Activated naive CD4-positive, alpha-beta T cell treated with anti-CD3 and anti-CD28 coated beads for 36 hours (primary cell): ENCODE measurements around the gene CAMTA1. TPM values are rescaled to one million over a fixed set of nuclear protein-coding genes. Genes with fewer than 3 reads are reported as not detected.

Experiments used
- CTCF ChIA-PET: fragments of 350-600 bp; sonication (Branson Sonifier 250); formaldehyde crosslinking; loops from one replicate; lab custom pipeline; 2021; ENCODE audit warnings: antibody characterized with exemption; lab: Charles Lee
- DNase-seq: peaks from one replicate; pipeline ENCODE4 v3.0.0-alpha.2; 2020
- H3K27ac Mint-ChIP-seq: one replicate; pipeline ENCODE4 v1.8.0; 2021; ENCODE audit warnings: mild to moderate bottlenecking, mixed read lengths
- H3K27me3 Mint-ChIP-seq: one replicate; pipeline ENCODE4 v1.8.0; 2021; ENCODE audit warnings: low read depth, mixed read lengths
- H3K36me3 Mint-ChIP-seq: one replicate; pipeline ENCODE4 v1.8.0; 2021; ENCODE audit warnings: low read depth, mixed read lengths
- H3K4me1 Mint-ChIP-seq: one replicate; pipeline ENCODE4 v1.8.0; 2021; ENCODE audit warnings: low read depth, mixed read lengths
- H3K4me3 Mint-ChIP-seq: one replicate; pipeline ENCODE4 v1.8.0; 2021; ENCODE audit warnings: mild to moderate bottlenecking, moderate library complexity, mixed read lengths
- H3K9me3 Mint-ChIP-seq: one replicate; pipeline ENCODE4 v1.8.0; 2021; ENCODE audit warnings: mixed read lengths
- intact Hi-C: fragments of 100-400 bp; cut with micrococcal nuclease; formaldehyde crosslinking; loops from one replicate; pipeline ENCODE4 v1.15.1; 2023
- total RNA-seq, 2 experiments: library from RNA; stranded (reverse); gene quantifications; one replicate each; pipeline ENCODE4 v1.2.3, GENCODE V29; 2021

Gene CAMTA1
- total RNA-seq, 2 experiments from 2014 or later, result 61.5 to 70.9 TPM

- DNase-seq, result no peak
- intact Hi-C loops, result no loop called here
- H3K27me3 Mint-ChIP-seq, result peaks cover 1% of the 10 kb centered on the region
- H3K4me1 Mint-ChIP-seq, result no peaks in the 10 kb centered on the region
- H3K9me3 Mint-ChIP-seq, result no peaks in the 10 kb centered on the region
- CTCF ChIA-PET, result no interaction called here
- H3K36me3 Mint-ChIP-seq, result no peaks in the 10 kb centered on the region
- H3K4me3 Mint-ChIP-seq, result no peak overlapping the region
- no peak overlapping the region for H3K27ac Mint-ChIP-seq
Observed at GRCh38 chr1:7008331-7008730, 223.1 kb downstream of the CAMTA1 start.

GRCh38 chr1:7008975-7009740 is 223.9 kb downstream of the CAMTA1 start:
- Mint-ChIP-seq H3K27ac (no peak overlapping the region), H3K4me3 (no peak overlapping the region), H3K9me3 (no peaks in the 10 kb centered on the region), H3K4me1 (no peaks in the 10 kb centered on the region), H3K27me3 (no peaks in the 10 kb centered on the region), H3K36me3 (no peaks in the 10 kb centered on the region)
- no peak for DNase-seq
- CTCF ChIA-PET, result no interaction called here
- intact Hi-C loops, result no loop called here

GRCh38 chr1:7009741-7010525 is 224.7 kb downstream of the CAMTA1 start:
- Mint-ChIP-seq H3K27me3 (no peaks in the 10 kb centered on the region), H3K27ac (no peak overlapping the region), H3K4me3 (no peak overlapping the region), H3K9me3 (no peaks in the 10 kb centered on the region), H3K4me1 (no peaks in the 10 kb centered on the region), H3K36me3 (no peaks in the 10 kb centered on the region)
- intact Hi-C loops, result no loop called here
- CTCF ChIA-PET, result no interaction called here
- no peak for DNase-seq

- DNase-seq, result no peak
- Mint-ChIP-seq H3K36me3 (no peaks in the 10 kb centered on the region), H3K4me3 (no peak overlapping the region), H3K27me3 (no peaks in the 10 kb centered on the region), H3K27ac (no peak overlapping the region), H3K9me3 (no peaks in the 10 kb centered on the region), H3K4me1 (no peaks in the 10 kb centered on the region)
- CTCF ChIA-PET, result no interaction called here
- intact Hi-C loops, result no loop called here
Observed at GRCh38 chr1:7010534-7011200, 225.4 kb downstream of the CAMTA1 start.

- CTCF ChIA-PET, result no interaction called here
- no peaks in the 10 kb centered on the region for H3K4me1 Mint-ChIP-seq
- no peaks in the 10 kb centered on the region for H3K27me3 Mint-ChIP-seq
- no peak overlapping the region for H3K27ac Mint-ChIP-seq
- intact Hi-C loops, result no loop called here
- DNase-seq, result no peak
- no peak overlapping the region for H3K4me3 Mint-ChIP-seq
- no peaks in the 10 kb centered on the region for H3K36me3 Mint-ChIP-seq
- H3K9me3 Mint-ChIP-seq, result no peaks in the 10 kb centered on the region
Observed at GRCh38 chr1:7011826-7012225, 226.6 kb downstream of the CAMTA1 start.

GRCh38 chr1:7012461-7012924 is 227.2 kb downstream of the CAMTA1 start:
- H3K27ac Mint-ChIP-seq, result no peak overlapping the region
- no peaks in the 10 kb centered on the region for H3K27me3 Mint-ChIP-seq
- no peak overlapping the region for H3K4me3 Mint-ChIP-seq
- no peak for DNase-seq
- no peaks in the 10 kb centered on the region for H3K4me1 Mint-ChIP-seq
- H3K36me3 Mint-ChIP-seq, result no peaks in the 10 kb centered on the region
- CTCF ChIA-PET, result no interaction called here
- intact Hi-C loops, result no loop called here
- H3K9me3 Mint-ChIP-seq, result no peaks in the 10 kb centered on the region

- H3K36me3 Mint-ChIP-seq, result no peaks in the 10 kb centered on the region
- CTCF ChIA-PET, result no interaction called here
- no peaks in the 10 kb centered on the region for H3K4me1 Mint-ChIP-seq
- intact Hi-C loops, result no loop called here
- H3K9me3 Mint-ChIP-seq, result no peaks in the 10 kb centered on the region
- no peak overlapping the region for H3K27ac Mint-ChIP-seq
- H3K4me3 Mint-ChIP-seq, result no peak overlapping the region
- no peaks in the 10 kb centered on the region for H3K27me3 Mint-ChIP-seq
- no peak for DNase-seq
Observed at GRCh38 chr1:7013833-7014639, 228.8 kb downstream of the CAMTA1 start.

- H3K27me3 Mint-ChIP-seq, result no peaks in the 10 kb centered on the region
- H3K4me1 Mint-ChIP-seq, result no peaks in the 10 kb centered on the region
- intact Hi-C loops, result no loop called here
- H3K4me3 Mint-ChIP-seq, result no peak overlapping the region
- H3K27ac Mint-ChIP-seq, result no peak overlapping the region
- no peaks in the 10 kb centered on the region for H3K36me3 Mint-ChIP-seq
- DNase-seq, result no peak
- CTCF ChIA-PET, result no interaction called here
- no peaks in the 10 kb centered on the region for H3K9me3 Mint-ChIP-seq
Observed at GRCh38 chr1:7014640-7014930, 229.3 kb downstream of the CAMTA1 start.

GRCh38 chr1:7015022-7015421 is 229.8 kb downstream of the CAMTA1 start:
- intact Hi-C loops, result no loop called here
- H3K27me3 Mint-ChIP-seq, result no peaks in the 10 kb centered on the region

GRCh38 chr1:7018351-7018750 is 233.1 kb downstream of the CAMTA1 start:
- Mint-ChIP-seq H3K27ac (no peak overlapping the region), H3K9me3 (no peaks in the 10 kb centered on the region), H3K4me1 (no peaks in the 10 kb centered on the region), H3K36me3 (no peaks in the 10 kb centered on the region), H3K27me3 (no peaks in the 10 kb centered on the region), H3K4me3 (no peak overlapping the region)
- intact Hi-C loops, result no loop called here
- CTCF ChIA-PET, result no interaction called here
- DNase-seq, result no peak

More at GRCh38 chr1:7015022-7015421, 229.8 kb downstream of the CAMTA1 start:
- Mint-ChIP-seq H3K9me3 (no peaks in the 10 kb centered on the region), H3K4me3 (no peak overlapping the region), H3K27ac (no peak overlapping the region), H3K36me3 (no peaks in the 10 kb centered on the region), H3K4me1 (no peaks in the 10 kb centered on the region)
- no peak for DNase-seq
- CTCF ChIA-PET, result no interaction called here

GRCh38 chr1:7018826-7019225 is 233.6 kb downstream of the CAMTA1 start:
- Mint-ChIP-seq H3K4me1 (no peaks in the 10 kb centered on the region), H3K36me3 (no peaks in the 10 kb centered on the region), H3K27me3 (no peaks in the 10 kb centered on the region), H3K27ac (no peak overlapping the region), H3K9me3 (no peaks in the 10 kb centered on the region), H3K4me3 (no peak overlapping the region)
- intact Hi-C loops, result no loop called here
- CTCF ChIA-PET, result no interaction called here
- no peak for DNase-seq

GRCh38 chr1:7019510-7019909 is 234.3 kb downstream of the CAMTA1 start:
- DNase-seq, result no peak
- intact Hi-C loops, result no loop called here
- H3K36me3 Mint-ChIP-seq, result no peaks in the 10 kb centered on the region
- H3K9me3 Mint-ChIP-seq, result no peaks in the 10 kb centered on the region
- CTCF ChIA-PET, result no interaction called here
- H3K27ac Mint-ChIP-seq, result no peak overlapping the region
- no peaks in the 10 kb centered on the region for H3K4me1 Mint-ChIP-seq
- H3K27me3 Mint-ChIP-seq, result no peaks in the 10 kb centered on the region
- no peak overlapping the region for H3K4me3 Mint-ChIP-seq
